HUES6 (cell line): Measurements from ENCODE around the gene FAM204A.

Source experiments
- H3K27ac ChIP-seq: 2 replicates; pipeline ENCODE4 v1.7.0; 2013; ENCODE audit warnings: low read depth, mild to moderate bottlenecking, low read length, inconsistent platforms
- H3K27me3 ChIP-seq: 2 replicates; pipeline ENCODE4 v1.6.1; 2013; ENCODE audit warnings: low read length; ENCODE audit not compliant: control insufficient read depth, insufficient read depth
- H3K36me3 ChIP-seq: 2 replicates; pipeline ENCODE4 v1.6.1; 2013; ENCODE audit warnings: low read length; ENCODE audit not compliant: control insufficient read depth, insufficient read depth
- H3K4me1 ChIP-seq: 2 replicates; pipeline ENCODE4 v1.6.1; 2013; ENCODE audit warnings: low read length; ENCODE audit not compliant: control insufficient read depth, insufficient read depth
- H3K4me3 ChIP-seq: 2 replicates; pipeline ENCODE4 v1.5.1; 2013; ENCODE audit warnings: low read depth, low read length
- H3K9ac ChIP-seq: one replicate; pipeline ENCODE4 v1.6.1; 2013; ENCODE audit warnings: mild to moderate bottlenecking, low read length
- H3K9me3 ChIP-seq: 2 replicates; pipeline ENCODE4 v1.6.1; 2013; ENCODE audit warnings: low read depth, low read length; ENCODE audit not compliant: control insufficient read depth, insufficient read depth

FAM204A gene

GRCh38 chr10:118341791-118342637, at the start of gene FAM204A:
Gene FAM204A, minus strand, starts transcription at chr10:118342324. Its CDS starts 5,909 bp downstream, at chr10:118336415.
- H3K27ac ChIP-seq, result peak within 1 kb of the TSS; percentile 72; the same call in 1 of the 2 replicates
- H3K9me3 ChIP-seq, result no peaks in the 10 kb centered on the region
- peak within 1 kb of the TSS; percentile 89 for H3K4me3 ChIP-seq
- H3K36me3 ChIP-seq, result no peaks in the 10 kb centered on the region
- peak within 1 kb of the TSS; percentile 84 for H3K9ac ChIP-seq
- H3K27me3 ChIP-seq, result no peaks in the 10 kb centered on the region
- 0 out of 2 replicates have a peak, but pooled peaks cover 8% of the 10 kb centered on the region for H3K4me1 ChIP-seq

- no peaks in the 10 kb centered on the region for H3K36me3 ChIP-seq
- H3K27ac ChIP-seq, result no peak overlapping the region
- 0 out of 2 replicates have a peak, but pooled peaks cover 3% of the 10 kb centered on the region for H3K9me3 ChIP-seq
- no peak overlapping the region for H3K9ac ChIP-seq
- no peaks in the 10 kb centered on the region for H3K27me3 ChIP-seq
- H3K4me3 ChIP-seq, result no peak overlapping the region
- 0 out of 2 replicates have a peak, but pooled peaks cover 4% of the 10 kb centered on the region for H3K4me1 ChIP-seq
Measured at GRCh38 chr10:118383699-118384098, 41.6 kb upstream of the FAM204A start.

- no peak overlapping the region for H3K4me3 ChIP-seq
- H3K27ac ChIP-seq, result no peak overlapping the region
- H3K4me1 ChIP-seq, result 0 out of 2 replicates have a peak, but pooled peaks cover 4% of the 10 kb centered on the region
- H3K36me3 ChIP-seq, result no peaks in the 10 kb centered on the region
- H3K27me3 ChIP-seq, result no peaks in the 10 kb centered on the region
- no peaks in the 10 kb centered on the region for H3K9me3 ChIP-seq
- no peak overlapping the region for H3K9ac ChIP-seq
Measured at GRCh38 chr10:118383063-118383689, 41.1 kb upstream of the FAM204A start.

GRCh38 chr10:118374404-118374803, 32.3 kb upstream of the FAM204A start:
- no peak overlapping the region for H3K4me3 ChIP-seq
- no peaks in the 10 kb centered on the region for H3K4me1 ChIP-seq
- no peak overlapping the region for H3K27ac ChIP-seq
- no peaks in the 10 kb centered on the region for H3K36me3 ChIP-seq
- no peaks in the 10 kb centered on the region for H3K27me3 ChIP-seq
- no peak overlapping the region for H3K9ac ChIP-seq
- no peaks in the 10 kb centered on the region for H3K9me3 ChIP-seq

DNA sequence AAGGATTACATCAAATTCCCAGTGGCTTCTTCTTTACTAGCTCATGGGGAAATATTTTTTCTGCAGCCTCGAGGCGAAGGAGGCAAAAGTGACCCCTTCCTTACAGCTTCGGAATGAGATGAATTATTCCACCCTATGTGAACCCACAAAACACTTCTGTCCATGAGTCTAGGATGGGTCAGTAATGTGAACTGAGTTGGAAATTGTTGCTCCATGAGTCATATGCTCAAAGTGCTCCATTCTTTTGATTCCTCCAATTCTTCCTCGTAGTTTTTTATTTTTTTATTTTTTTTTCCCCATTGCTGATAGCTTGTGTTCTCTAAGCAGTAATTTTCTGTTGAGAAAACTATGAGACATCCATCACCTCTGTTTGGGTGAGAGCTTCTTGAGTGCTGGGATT, 31.7 kb upstream of the FAM204A start:
- no peak overlapping the region for H3K9ac ChIP-seq
- no peaks in the 10 kb centered on the region for H3K9me3 ChIP-seq
- no peaks in the 10 kb centered on the region for H3K36me3 ChIP-seq
- no peak overlapping the region for H3K27ac ChIP-seq
- H3K27me3 ChIP-seq, result no peaks in the 10 kb centered on the region
- H3K4me3 ChIP-seq, result no peak overlapping the region
- no peaks in the 10 kb centered on the region for H3K4me1 ChIP-seq

- no peak overlapping the region for H3K27ac ChIP-seq
- no peak overlapping the region for H3K9ac ChIP-seq
- no peaks in the 10 kb centered on the region for H3K27me3 ChIP-seq
- H3K36me3 ChIP-seq, result no peaks in the 10 kb centered on the region
- H3K4me1 ChIP-seq, result no peaks in the 10 kb centered on the region
- H3K4me3 ChIP-seq, result no peak overlapping the region
- peaks cover 4% of the 10 kb centered on the region for H3K9me3 ChIP-seq
Measured at GRCh38 chr10:118370499-118370898, 28.4 kb upstream of the FAM204A start.

- Histone ChIP-seq H3K9me3 (peaks cover 6% of the 10 kb centered on the region), H3K36me3 (no peaks in the 10 kb centered on the region), H3K27ac (no peak overlapping the region), H3K27me3 (no peaks in the 10 kb centered on the region), H3K4me1 (no peaks in the 10 kb centered on the region), H3K9ac (no peak overlapping the region), H3K4me3 (no peak overlapping the region)
Measured at GRCh38 chr10:118369641-118370205, 27.6 kb upstream of the FAM204A start.

GRCh38 chr10:118365702-118366101, 23.6 kb upstream of the FAM204A start:
- no peak overlapping the region for H3K27ac ChIP-seq
- no peaks in the 10 kb centered on the region; the same call in 1 of the 2 replicates for H3K4me1 ChIP-seq
- no peak overlapping the region for H3K9ac ChIP-seq
- no peak overlapping the region for H3K4me3 ChIP-seq
- H3K9me3 ChIP-seq, result peaks cover 6% of the 10 kb centered on the region
- H3K27me3 ChIP-seq, result no peaks in the 10 kb centered on the region
- H3K36me3 ChIP-seq, result no peaks in the 10 kb centered on the region

GRCh38 chr10:118362103-118362502, 20.0 kb upstream of the FAM204A start:
- Histone ChIP-seq H3K9ac (no peak overlapping the region), H3K27ac (no peak overlapping the region), H3K27me3 (no peaks in the 10 kb centered on the region), H3K4me1 (no peaks in the 10 kb centered on the region; the same call in 1 of the 2 replicates), H3K9me3 (peaks cover 6% of the 10 kb centered on the region), H3K36me3 (no peaks in the 10 kb centered on the region), H3K4me3 (no peak overlapping the region)

- Histone ChIP-seq H3K4me1 (no peaks in the 10 kb centered on the region), H3K27me3 (no peaks in the 10 kb centered on the region), H3K4me3 (no peak overlapping the region), H3K27ac (no peak overlapping the region), H3K36me3 (no peaks in the 10 kb centered on the region), H3K9me3 (no peaks in the 10 kb centered on the region), H3K9ac (no peak overlapping the region)
Measured at GRCh38 chr10:118358327-118358726, 16.2 kb upstream of the FAM204A start.

GRCh38 chr10:118357841-118358240, 15.7 kb upstream of the FAM204A start:
- no peaks in the 10 kb centered on the region for H3K4me1 ChIP-seq
- H3K36me3 ChIP-seq, result no peaks in the 10 kb centered on the region
- no peak overlapping the region for H3K9ac ChIP-seq
- no peaks in the 10 kb centered on the region for H3K9me3 ChIP-seq
- H3K4me3 ChIP-seq, result no peak overlapping the region
- H3K27me3 ChIP-seq, result no peaks in the 10 kb centered on the region
- no peak overlapping the region for H3K27ac ChIP-seq
